ENCODE measurements around the gene KRT82.
"Not testable (repeated sequence)": the region's sequence is repeated elsewhere in the genome, so short reads cannot be mapped to it uniquely, and the experiment has no call there.

Gene KRT82

DNA sequence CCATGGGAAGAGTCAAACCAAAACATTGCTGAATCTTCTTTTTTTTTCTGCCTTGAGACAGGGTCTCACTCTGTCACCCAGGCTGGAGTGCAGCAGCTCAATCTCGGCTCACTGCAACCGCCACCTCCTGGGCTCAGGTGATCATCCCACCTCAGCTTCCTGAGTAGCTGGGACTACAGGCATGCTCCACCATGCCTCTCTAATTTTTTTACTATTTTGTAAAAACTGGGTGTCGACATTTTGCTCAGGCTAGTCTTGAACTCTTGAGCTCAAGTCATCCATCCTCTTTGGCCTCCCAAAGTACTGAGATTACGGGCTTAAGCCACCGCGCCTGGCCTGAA is 29.5 kb upstream of the KRT82 start:
- no peak for FAIRE-seq

DNA sequence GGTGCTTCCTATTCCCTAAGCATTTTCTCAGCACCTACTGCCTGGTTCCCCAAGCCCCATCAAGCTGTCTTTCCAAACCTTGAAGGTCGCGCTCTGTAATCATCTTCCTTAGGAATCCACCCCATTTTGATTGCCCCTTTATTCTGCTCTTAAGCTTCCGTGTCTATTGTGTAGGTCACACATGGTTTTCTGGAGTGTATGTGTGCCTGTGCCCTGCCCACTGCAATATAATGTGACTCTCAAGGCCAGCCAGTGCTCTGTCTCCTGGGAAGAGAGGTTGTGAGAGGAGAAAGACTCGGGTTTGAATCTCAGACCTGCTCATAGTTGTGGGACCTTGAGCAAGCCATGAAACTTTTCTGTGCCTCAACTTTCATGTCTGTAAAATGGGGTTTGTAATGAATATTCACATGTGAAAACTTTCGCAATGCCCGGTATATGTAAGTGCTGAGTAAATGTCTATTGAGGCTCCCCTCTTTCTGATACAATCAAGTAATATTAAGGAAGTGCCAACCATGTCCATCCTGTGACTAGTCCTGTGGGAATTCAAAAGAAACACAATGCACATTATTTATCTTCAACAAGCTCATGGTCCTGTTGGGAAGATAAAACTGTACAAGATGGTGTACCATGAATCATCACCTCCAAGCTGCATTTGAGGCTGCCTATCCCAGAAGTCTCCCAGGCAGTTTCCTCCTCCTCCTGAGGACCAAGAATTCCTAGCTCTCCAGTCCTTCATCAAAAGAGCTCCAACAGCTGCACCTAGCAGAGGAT is 28.8 kb upstream of the KRT82 start:
- FAIRE-seq = no peak

DNA sequence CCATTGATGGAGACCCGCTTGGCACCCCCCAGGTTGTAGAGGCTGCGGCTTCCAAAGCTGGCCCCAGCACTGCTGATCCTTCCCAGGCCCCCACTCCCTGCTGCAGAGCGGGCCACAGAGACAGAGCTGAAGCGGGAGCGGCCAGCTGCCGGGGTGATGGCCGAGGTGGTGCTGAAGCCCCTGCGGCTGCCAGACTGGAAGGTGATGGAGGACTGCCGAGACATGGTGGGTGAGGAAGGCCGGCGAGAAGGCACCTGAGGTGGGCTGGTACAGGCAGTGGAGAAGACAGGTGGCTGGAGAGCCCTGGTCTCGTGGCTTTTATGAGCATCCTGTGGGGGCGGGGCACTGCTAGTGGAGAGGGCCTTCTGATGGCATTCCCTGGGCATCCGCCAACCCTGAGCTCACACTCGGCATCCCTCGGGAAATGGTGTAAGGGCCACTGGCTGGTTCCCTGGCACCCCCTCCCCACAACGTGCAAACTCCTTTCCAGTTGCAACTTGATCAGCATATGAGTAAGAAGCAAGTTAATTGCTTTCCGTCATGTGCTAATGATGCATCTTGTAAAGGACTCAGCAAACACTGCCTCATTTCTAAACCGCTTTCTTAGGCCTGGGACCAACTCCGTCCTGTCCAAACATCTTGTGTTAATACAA is 28.1 kb upstream of the KRT82 start, which contains the start of gene KRT75:
Gene KRT75, minus strand, starts transcription at position 291 of the 653 bp plus-strand sequence. Its CDS starts 67 bp downstream, at position 224.
- FAIRE-seq = no peak

DNA sequence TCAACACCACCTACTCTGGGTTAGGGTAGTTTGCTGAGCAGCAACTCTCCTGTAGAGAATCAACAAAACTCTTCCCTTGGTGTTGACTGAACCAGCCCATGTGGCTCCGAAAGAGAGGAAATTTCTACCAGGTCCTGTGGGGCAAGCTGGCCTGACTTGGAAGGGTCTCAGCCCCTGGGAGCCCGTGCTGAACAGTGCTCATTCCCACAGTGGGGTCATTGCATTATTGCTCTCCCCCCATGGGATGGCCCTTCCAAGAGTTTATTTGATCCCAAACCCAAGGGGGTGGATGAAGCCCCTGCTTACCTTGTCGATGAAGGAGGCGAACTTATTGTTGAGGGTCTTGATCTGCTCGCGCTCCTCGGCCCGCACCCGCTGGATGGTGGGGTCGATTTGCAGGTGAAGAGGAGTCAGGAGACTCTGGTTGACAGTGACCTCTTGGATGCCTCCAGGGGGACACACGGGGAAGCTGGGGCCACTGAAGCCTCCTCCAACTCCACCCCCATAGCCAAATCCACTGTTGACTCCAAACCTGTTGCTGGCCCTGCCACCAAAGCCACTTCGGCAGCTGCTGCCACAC is 27.5 kb upstream of the KRT82 start:
- FAIRE-seq = no peak

DNA sequence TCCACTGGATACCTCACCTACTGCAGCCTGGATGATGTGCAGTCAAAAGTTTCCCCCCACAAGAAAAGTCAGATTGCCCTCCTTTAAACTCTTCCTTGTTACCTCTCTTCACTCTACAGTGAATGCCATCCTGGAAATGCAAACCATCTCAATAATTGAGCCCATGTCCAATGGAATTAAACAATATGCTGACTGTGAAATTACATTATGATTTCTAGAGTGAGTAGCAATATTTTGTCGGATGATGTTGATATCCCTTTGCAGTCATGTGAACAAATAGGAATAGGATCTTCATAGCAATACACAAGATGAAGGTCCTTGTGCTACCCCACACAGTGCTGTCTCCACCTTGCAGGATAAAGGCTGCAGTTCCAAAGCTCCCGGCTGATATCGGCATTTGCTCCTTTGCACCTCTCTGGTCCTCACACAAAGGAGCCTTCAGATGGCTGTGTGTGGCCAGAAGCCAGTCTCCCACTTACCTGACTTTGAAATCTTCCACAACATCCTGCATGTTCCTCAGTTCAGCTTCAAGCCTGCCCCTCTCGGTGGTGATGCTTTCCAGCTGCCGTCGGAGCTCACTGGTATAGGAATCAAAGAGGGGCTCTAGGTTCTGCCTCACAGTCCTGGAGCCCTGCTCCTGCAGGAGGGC is 26.5 kb upstream of the KRT82 start:
- FAIRE-seq = no peak

DNA sequence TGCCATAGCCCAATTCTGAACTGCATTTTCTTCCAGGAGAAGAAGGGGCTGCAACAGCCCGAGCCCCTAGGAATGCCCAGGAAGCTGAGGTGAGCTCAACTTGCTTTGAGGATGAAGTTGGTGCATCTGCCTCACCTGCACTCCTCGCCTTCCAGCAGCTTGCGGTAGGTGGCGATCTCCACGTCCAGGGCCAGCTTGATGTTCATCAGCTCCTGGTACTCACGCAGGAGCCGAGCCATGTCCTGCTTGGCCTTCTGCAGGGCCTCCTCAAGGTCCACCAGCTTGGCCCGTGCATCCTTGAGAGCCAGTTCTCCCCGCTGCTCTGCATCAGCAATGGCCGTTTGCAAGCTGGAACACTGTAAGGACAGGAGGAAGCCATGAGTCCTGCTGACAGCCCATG is 22.0 kb upstream of the KRT82 start:
- FAIRE-seq = no peak

DNA sequence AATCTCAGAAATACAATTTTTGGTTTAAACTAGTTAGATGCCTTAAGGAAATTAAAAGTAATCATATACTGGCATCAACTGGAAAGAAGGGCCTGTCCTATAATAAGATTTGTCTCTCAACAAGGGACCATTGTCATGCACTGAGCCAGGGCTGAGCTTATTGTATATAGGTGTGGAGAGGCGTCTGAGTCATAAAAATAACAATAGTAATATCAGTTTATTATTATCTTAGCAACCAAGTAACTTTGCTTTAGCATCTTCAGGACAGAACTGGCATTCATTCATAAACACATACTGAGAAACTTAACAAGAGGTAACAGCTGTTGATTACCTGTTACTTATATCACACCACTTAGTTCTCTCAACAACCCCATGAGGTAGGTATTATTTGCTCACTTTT is 20.9 kb upstream of the KRT82 start:
- no peak for FAIRE-seq

DNA sequence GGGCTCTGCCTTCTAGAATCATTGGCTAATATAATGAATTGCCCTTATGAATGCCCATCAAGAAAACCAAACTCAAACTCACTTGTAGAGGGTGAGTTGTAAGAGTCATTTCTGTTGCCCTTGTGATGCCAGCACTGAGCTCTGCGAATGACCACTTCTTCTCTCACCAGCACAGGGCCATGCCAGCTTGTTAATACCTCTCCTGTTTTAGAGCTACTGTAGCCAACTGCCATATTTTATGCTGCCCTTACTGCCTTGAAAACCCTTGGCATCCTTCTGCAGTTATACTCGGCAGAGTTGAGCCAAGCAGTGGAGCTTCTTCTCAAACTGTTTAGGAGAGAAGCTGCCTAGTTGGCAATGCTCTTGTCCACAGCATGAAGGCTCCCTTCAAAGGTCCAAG is 19.9 kb upstream of the KRT82 start:
- FAIRE-seq = no peak

DNA sequence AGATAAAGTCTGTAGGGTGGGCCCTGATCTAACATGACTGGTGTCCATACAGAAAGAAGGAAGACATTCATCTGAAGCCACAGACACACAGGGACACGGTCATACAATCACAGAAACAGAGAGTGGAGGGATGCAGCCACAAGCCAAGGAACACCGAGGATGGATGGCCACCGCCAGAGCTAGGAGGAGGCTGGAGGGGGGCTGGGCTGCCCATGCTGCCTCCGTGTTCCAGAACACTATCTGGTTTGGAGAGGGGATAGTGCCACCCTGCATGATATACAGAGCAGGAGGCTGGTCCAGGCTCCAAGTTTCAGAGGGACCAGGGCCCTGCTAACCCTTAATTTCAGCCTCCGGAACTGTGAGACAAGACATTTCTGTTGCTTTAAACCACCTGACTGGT is 19.3 kb upstream of the KRT82 start:
- no peak for FAIRE-seq

DNA sequence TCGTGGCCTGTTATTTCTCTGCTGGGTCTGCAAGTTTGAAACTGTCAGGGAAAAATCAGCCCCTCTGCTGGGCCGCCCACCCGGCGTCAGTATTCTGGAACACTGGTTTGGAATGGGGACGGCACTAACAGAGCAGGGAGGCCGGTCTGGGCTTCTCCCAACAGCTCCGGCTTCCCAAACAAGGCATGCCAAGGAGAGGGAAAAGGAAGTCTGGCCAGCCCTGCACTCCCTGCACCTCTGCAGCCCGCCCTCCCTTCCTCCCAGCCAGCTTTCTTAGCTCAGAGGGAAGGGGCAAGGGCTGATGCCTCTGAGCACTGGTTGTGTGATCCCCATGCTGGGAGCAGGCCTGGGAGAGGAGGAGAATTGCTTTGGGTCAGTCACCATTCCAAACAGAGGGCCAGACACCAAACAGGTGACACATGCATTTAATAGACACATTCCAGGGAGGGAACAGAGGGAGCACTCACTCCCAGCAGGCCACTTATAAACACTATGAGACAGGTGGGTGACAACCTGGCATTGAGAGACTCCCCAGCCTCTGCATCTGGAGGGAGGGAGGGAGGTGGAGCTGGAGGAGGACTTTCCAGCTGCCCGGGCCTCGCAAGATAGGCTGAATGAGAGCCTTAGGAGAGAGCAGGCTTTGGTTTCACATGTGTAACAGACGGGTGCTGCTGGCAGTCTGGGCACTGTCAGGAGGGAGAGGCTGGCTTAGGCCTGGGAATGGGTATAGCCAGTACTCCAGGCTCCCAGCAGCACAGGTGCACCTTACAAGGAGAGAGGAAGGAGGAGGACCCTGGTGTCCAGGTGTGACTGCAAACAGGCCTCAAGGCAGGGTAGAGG is 17.7 kb upstream of the KRT82 start:
- FAIRE-seq = no peak

DNA sequence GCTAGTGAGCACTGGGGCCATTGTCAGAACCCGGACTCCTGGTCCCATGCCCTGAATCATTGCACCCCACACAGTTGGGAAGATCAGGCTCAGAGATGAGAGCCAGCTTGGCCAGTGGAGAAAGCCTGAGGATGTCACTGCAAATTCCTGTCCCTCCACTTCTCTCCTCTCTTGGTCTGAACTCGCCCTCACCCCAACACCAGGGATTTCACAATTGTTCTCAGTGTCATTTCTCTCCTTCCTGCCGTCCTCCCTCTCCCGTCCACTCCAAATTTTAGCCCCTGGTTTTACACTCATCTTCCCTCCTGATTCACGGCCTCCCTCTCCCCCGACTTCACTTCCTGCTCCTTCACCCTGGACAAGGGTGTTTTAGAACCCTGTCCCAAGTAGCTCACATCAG is 16.9 kb upstream of the KRT82 start:
- no peak for FAIRE-seq

DNA sequence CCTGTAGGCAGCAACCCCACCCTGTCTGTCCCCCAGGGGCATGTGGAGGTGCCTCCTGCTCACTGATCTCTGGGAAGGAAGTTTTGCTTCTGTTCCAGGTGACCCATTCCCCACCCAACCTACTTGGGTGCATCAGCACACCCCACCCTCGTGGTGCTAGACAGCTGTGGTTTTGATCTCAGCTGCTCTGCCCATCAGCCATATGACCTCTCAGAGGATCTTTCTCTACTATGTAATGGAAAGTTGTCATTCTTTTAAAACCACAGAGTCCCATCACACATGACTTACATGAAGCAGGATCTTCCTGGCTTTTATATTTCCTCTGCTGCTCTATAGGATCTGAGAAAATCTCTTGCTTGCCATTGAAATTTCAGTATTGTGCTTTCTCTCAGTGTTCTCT is 13.5 kb upstream of the KRT82 start:
- FAIRE-seq = no peak

DNA sequence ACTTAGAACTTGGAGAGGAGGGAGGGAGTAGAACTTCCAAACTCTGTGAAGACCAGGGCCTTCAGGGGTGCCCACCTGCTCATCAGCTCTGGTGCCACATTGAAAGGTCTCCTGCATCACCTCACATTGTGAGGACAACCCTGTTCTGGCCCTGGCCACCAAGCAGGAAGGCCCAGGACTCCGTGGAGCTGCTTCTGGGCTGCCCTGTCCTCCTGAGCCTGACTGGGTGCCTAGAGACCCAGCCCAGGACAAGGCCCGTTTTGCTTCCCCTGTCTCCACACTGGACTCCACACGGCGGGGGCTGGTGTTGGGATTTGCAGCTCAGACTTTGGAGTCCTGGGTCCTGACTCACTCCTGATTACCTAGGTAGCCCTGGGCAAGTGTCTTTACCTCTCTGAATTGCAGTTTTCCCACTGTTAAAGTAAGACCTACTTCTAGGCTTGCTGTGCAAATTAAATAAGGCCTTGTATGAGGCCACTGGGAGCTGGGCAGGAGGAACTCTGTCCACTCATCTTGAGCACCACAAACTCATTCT is 12.5 kb upstream of the KRT82 start:
- FAIRE-seq = no peak

DNA sequence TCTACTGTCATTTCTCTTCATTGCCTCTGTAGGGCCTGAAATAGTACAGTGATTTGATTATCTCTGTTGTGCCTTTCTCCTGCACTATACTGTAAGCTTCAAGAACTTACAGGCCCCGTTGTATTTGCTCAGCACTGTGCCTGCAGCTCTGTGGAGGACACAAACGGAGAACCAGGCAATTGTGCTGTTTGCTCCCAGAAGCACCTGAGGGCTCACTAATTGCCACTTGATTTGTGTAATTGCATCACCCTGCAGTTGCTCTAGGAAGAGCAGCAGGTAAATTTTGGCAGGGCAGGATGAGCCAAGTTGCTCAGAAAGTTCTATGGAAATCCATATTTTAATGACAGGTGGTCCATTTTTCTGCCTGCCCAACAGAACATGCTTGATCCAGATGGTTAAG is 11.6 kb upstream of the KRT82 start:
- no peak for FAIRE-seq

DNA sequence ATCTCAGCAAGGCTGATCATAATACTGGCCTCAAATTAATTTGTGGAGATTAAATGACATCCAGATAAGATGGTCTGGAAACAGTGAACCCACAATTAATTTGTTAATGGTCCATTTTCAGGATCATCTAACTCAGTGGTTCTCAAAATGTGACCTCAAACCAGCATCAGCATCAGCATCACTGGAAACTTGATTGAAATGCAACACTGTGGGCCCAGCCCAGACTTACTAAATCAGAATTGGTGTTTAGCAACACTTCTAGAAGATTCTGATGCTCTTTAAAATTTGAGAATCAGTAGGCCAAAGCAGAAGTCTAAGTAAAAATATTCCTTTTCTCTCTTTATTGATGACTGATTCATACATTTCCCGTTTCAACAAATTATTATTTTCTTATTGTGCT is 10.7 kb upstream of the KRT82 start:
- no peak for FAIRE-seq

DNA sequence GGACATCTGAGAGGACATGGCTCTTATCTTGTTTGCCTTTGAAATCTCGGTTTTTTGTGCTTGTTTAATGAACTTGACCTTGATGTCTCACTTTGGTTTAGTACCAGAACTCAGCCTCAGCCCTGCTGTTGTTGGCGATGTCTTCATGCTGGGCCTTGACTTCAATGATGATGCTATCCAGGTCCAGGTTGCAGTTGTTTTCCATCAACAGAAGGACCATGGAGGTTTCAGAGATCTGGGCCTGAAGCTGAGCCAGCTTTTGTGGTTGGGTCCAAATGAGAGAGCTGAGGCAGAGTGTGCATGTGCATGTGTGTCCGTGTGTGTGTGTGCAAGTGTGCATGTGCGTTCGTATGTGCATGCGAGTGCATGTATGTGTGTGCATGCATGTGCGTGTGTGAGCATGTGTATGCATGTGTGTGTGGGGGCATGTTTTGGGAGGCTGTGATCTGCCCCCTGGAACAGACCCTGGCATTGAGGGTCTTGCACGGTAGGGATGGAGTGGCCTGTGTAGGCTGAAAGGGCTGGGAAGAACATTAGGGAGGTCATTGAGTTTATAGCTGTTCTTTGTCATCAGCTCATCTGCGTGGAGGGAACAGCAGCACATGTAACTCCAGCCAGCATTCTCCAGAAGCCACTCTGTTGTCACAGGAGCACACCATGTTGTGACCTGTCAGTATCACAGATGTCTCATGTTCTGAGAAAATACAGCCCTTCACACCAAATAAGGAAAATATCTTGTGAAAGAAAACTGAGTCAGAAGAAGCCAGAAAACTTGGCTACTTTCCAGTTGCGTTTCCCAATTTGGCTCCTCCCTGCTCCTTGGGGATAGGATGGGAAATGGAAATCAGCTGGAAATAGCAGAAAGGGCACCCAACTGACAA is 10.0 kb upstream of the KRT82 start:
- FAIRE-seq = no peak

DNA sequence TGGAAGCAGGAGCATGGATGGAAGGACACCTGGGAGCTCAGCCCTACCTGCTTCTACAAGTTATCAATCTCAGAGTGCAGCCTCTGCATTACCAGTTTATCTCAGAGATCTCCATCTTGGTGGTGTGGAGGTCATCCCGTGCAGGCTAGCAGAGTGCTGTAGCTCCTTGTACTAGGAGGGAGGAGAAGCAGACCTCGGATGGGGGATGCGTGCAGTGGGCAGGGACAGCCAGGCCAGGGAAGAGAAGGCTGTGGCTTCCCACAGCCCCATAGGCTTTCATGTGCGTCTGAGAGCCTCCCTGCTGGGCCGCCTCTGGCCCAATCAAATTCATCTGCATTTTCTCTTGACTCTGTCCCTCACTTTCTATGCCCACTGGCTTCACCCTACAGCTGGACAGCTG is 8.8 kb upstream of the KRT82 start:
- FAIRE-seq = no peak

DNA sequence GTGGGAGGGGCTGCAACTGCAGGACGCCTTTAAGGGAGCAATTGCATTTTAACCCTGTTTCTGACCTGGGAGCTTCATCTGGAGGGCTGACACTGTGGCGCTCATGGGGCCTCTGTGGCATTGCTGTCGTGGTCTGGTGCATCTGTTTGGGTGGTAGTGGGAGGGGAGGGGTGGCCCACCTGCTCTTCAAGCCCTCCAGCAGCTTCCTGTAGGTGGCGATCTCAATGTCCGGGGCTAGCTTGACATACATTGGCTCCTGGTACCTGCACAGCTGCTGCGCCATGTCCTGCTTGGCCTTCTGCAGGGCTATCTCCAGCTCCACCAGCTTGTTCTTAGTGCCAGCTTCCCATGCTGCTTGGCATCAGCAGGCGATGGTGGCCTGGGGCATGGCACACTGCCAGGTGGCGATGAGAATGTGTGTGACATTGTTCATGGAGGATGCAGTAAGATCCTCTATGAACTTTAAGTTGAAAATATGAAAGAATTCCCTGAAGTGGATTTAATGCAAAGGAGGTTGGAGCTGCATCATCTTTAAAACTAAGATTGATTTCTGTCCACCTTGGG is 7.7 kb upstream of the KRT82 start:
- FAIRE-seq = no peak

DNA sequence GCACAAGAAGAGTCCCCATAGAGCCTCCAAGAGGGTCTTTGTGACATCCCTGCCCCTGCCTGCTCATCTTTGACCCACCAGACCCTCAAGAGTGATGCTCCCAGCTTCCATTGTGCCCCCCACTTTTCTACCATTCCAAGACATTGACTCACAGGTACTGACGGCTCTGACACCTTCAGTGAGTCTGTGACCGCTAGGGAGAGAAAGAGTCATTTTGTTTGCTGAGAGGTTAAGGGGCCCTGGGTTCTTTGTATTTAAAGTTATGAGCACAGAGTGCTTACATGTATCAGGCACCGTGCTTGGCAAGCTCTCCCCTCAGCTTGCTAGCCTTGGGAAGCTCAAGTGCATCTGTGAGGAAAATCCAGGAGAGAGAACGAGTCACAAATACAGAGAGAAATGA is 7.1 kb upstream of the KRT82 start:
- no peak for FAIRE-seq

DNA sequence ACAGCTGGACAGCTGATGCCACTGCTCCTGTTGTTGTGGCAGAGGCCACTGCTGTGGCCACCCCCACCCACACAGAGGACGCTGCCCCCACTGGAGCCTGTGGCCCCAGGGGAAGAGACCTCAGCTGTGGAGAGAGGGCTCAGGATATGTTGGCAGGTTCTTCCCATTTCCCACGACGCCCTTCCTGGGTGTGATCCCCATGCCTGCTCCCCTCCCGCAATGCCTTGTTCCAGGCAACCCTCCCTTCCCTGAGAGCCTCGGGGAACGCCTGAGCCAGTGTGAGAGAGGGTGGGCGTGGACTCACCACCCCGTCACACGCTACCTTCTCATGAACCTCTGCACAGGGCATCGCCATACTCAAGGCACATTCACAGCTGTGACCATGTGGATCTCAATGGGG is 5.7 kb upstream of the KRT82 start:
- no peak for FAIRE-seq

DNA sequence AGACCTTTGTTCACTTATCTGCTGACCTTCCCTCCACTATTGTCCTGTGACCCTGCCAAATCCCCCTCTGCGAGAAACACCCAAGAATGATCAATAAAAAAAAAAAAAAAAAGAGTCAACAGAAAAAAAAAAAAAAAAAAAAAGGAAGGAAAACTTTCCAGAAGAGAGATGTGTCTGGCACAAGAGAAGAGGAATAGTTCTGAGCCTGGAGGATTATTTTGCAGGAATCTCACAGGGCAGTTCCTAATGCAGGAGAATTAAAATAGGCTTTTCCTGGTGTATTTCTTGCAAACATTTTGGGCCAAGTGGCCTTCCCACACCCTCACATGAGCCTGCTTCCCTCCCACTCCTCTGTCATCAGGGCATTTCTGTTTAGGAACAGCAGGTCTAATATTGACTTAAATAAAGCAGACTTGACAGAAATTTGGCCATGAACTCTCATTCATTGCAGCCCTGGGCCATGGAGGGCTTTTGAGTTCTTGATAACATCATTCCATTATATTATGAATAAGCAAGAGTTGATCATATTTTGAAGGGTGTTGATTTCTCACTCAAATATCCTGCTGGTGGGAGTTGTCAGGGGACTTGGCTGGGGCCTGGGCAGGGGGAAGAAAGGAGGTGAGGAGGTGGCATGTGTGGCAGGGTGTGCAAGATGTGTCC is 4.6 kb upstream of the KRT82 start:
- not testable (repeated sequence) for FAIRE-seq

Data from colon (tissue), 2 donors.